Measurements from ENCODE around the gene DOCK2. TPM values are rescaled to one million over a fixed set of nuclear protein-coding genes. Genes with fewer than 3 reads are reported as not detected.
A peak's percentile ranks its signal among the peaks of the same experiment; 100 is the strongest.

Gene DOCK2
- total RNA-seq, 1 donor from 2014 or later: not detected

GRCh38 chr5:170121321-170121720, 484.2 kb downstream of the DOCK2 start:
- DNase-seq (ENCODE audit: low read depth): peak; percentile 57
- no peaks in the 10 kb centered on the region for H3K36me3 ChIP-seq (ENCODE audit: control insufficient read depth, insufficient read depth, low read length)
- FAIRE-seq: no peak
- H3K4me3 ChIP-seq (ENCODE audit: low read depth, low read length): no peak overlapping the region
- no peaks in the 10 kb centered on the region for H3K27me3 ChIP-seq (ENCODE audit: control insufficient read depth, insufficient read depth, low read length)
- TF ChIP-seq CTCF (IDR thresholded peaks at IDR 0.05; ENCODE audit: insufficient read depth, low read length, severe bottlenecking): no peak

- H3K36me3 ChIP-seq (ENCODE audit: control insufficient read depth, insufficient read depth, low read length): no peaks in the 10 kb centered on the region
- no peak for DNase-seq (ENCODE audit: low read depth)
- H3K4me3 ChIP-seq (ENCODE audit: low read depth, low read length): no peak overlapping the region
- no peaks in the 10 kb centered on the region for H3K27me3 ChIP-seq (ENCODE audit: control insufficient read depth, insufficient read depth, low read length)
- no peak for TF ChIP-seq CTCF (IDR thresholded peaks at IDR 0.05; ENCODE audit: insufficient read depth, low read length, severe bottlenecking)
- FAIRE-seq: no peak
These were observed 489.0 kb downstream of the DOCK2 start for GRCh38 chr5:170126061-170126460.

GRCh38 chr5:170126626-170127025, 489.6 kb downstream of the DOCK2 start:
- no peak for DNase-seq (ENCODE audit: low read depth)
- no peak for FAIRE-seq
- Histone ChIP-seq H3K36me3 (ENCODE audit: control insufficient read depth, insufficient read depth, low read length) (no peaks in the 10 kb centered on the region), H3K27me3 (ENCODE audit: control insufficient read depth, insufficient read depth, low read length) (no peaks in the 10 kb centered on the region), H3K4me3 (ENCODE audit: low read depth, low read length) (no peak overlapping the region)
- no peak for TF ChIP-seq CTCF (IDR thresholded peaks at IDR 0.05; ENCODE audit: insufficient read depth, low read length, severe bottlenecking)

- Histone ChIP-seq H3K4me3 (ENCODE audit: low read depth, low read length) (no peak overlapping the region), H3K36me3 (ENCODE audit: control insufficient read depth, insufficient read depth, low read length) (no peaks in the 10 kb centered on the region), H3K27me3 (ENCODE audit: control insufficient read depth, insufficient read depth, low read length) (no peaks in the 10 kb centered on the region)
- DNase-seq (ENCODE audit: low read depth) (no peak), FAIRE-seq (peak; percentile 32)
- TF ChIP-seq CTCF (IDR thresholded peaks at IDR 0.05; ENCODE audit: insufficient read depth, low read length, severe bottlenecking): no peak
These were observed 494.2 kb downstream of the DOCK2 start for GRCh38 chr5:170131235-170131634.

- no peak for TF ChIP-seq CTCF (IDR thresholded peaks at IDR 0.05; ENCODE audit: insufficient read depth, low read length, severe bottlenecking)
- peak; percentile 24 for DNase-seq (ENCODE audit: low read depth)
- no peaks in the 10 kb centered on the region for H3K27me3 ChIP-seq (ENCODE audit: control insufficient read depth, insufficient read depth, low read length)
- H3K36me3 ChIP-seq (ENCODE audit: control insufficient read depth, insufficient read depth, low read length): no peaks in the 10 kb centered on the region
- no peak for FAIRE-seq
- no peak overlapping the region for H3K4me3 ChIP-seq (ENCODE audit: low read depth, low read length)
These were observed 495.3 kb downstream of the DOCK2 start for GRCh38 chr5:170132269-170132975.

Other genes with a start within 250 kb of the DOCK2 start
- gene SPDL1, start 53.5 kb upstream of the DOCK2 start, total RNA-seq: 10.4 and 10.8 TPM in 2 replicates